Panc1 (cell line): ENCODE data around the gene ABAT. TPM values are rescaled to one million over a fixed set of nuclear protein-coding genes. Genes with fewer than 3 reads are reported as not detected.

ENCODE experiments used
- ATAC-seq: fragments of 200-7000 bp; cut with Tn5 transposase; 2 replicates; pipeline ENCODE4 v1.9.1; 2020; ENCODE audit warnings: mild to moderate bottlenecking, moderate library complexity
- BruUV-seq: library from RNA; stranded (reverse); fragments of 400-500 nt; replicated peaks from 2 replicates; lab custom pipeline; 2021; lab: Mats Ljungman, UMichigan
- CTCF ChIA-PET: fragments of 300-600 bp; sonication (Branson Sonifier 250); formaldehyde crosslinking; loops from one replicate; lab custom pipeline; 2022; ENCODE audit warnings: antibody characterized with exemption; lab: Charles Lee
- POLR2A ChIA-PET: fragments of 300-600 bp; sonication (Branson Sonifier 250); formaldehyde crosslinking; loops from one replicate; lab custom pipeline; 2022; ENCODE audit warnings: antibody characterized with exemption; lab: Charles Lee
- DNase-seq: peaks from one replicate; pipeline ENCODE4 v3.0.0-alpha.2; 2010; ENCODE audit warnings: low read depth, low spot score
- H3K27ac ChIP-seq: 2 replicates; pipeline ENCODE4 v1.5.1; 2011; ENCODE audit warnings: mild to moderate bottlenecking, low read length, inconsistent platforms
- H3K27me3 ChIP-seq: fragments of 200-500 bp; sonication (Bioruptor generic); 2 replicates; pipeline ENCODE4 v1.6.0; 2014; ENCODE audit warnings: low read length, inconsistent platforms; ENCODE audit not compliant: control insufficient read depth, insufficient read depth
- H3K36me3 ChIP-seq: fragments of 200-500 bp; sonication (Bioruptor generic); 2 replicates; pipeline ENCODE4 v1.5.1; 2014; ENCODE audit warnings: inconsistent platforms, mild to moderate bottlenecking, low read length, moderate library complexity; ENCODE audit not compliant: control insufficient read depth, insufficient read depth
- H3K4me1 ChIP-seq: 2 replicates; pipeline ENCODE4 v1.5.1; 2011; ENCODE audit warnings: inconsistent platforms, mild to moderate bottlenecking, low read length, moderate library complexity; ENCODE audit not compliant: control insufficient read depth, insufficient read depth
- H3K4me3 ChIP-seq, 2 experiments: 2 replicates each; pipeline ENCODE4 v1.5.1; 2011 to 2012; ENCODE audit warnings: low read depth in 2 of 2, low read length in 2 of 2, mild to moderate bottlenecking in 2 of 2, inconsistent platforms in 1 of 2, moderate library complexity in 1 of 2
- H3K9me3 ChIP-seq: fragments of 200-500 bp; sonication (Bioruptor generic); 2 replicates; pipeline ENCODE4 v1.5.1; 2014; ENCODE audit warnings: low read depth, mild to moderate bottlenecking, inconsistent platforms, low read length, moderate library complexity; ENCODE audit not compliant: control insufficient read depth, insufficient read depth
- CTCF ChIP-seq: fragments of 450-650 bp; IDR thresholded peaks from 2 replicates; pipeline ENCODE4 v1.5.1; 2017; ENCODE audit warnings: mild to moderate bottlenecking
- POLR2AphosphoS5 ChIP-seq: IDR thresholded peaks from 2 replicates; pipeline ENCODE4 v1.6.1; 2012; ENCODE audit warnings: mild to moderate bottlenecking, low read depth, low read length, moderate library complexity
- SIN3A ChIP-seq: IDR thresholded peaks from 2 replicates; pipeline ENCODE4 v1.6.1; 2012; ENCODE audit warnings: low read depth, mild to moderate bottlenecking, low read length, moderate library complexity, borderline replicate concordance; ENCODE audit not compliant: insufficient read depth
- TCF7L2 ChIP-seq: IDR thresholded peaks from 2 replicates; pipeline ENCODE4 v1.6.1; 2011; ENCODE audit warnings: mild to moderate bottlenecking, low read depth, low read length, inconsistent platforms
- in situ Hi-C: cut with HindIII; loops from 2 replicates; pipeline ENCODE4 v1.10.0; 2016; ENCODE audit warnings: low sequenced_read_pairs, low pct_unique_long_range_greater_than_20kb
- intact Hi-C: fragments of 100-400 bp; cut with micrococcal nuclease; formaldehyde crosslinking; loops from one replicate; pipeline ENCODE4 v1.10.0; 2022; ENCODE audit not compliant: unreplicated experiment
- total RNA-seq: library from RNA; stranded (reverse); gene quantifications from one replicate; pipeline ENCODE4 v1.2.1, GENCODE V29; 2021; ENCODE audit not compliant: unreplicated experiment
- TF ChIP-seq, protein P1 (sequence below), 2 experiments: IDR thresholded peaks; 2 replicates each; pipeline ENCODE4 v1.6.1; 2011 to 2012; ENCODE audit warnings: low read depth in 2 of 2, control low read depth in 1 of 2, low read length in 1 of 2, mild to moderate bottlenecking in 1 of 2, moderate library complexity in 1 of 2; ENCODE audit not compliant: insufficient read depth in 1 of 2

Gene ABAT
- total RNA-seq, 1 experiment from 2014 or later, result 0.77 TPM

GRCh38 chr16:8776129-8776584 lies 101.7 kb downstream of the ABAT start:
- no peak for ATAC-seq
- no TSS peak for BruUV-seq

GRCh38 chr16:8777217-8777616 lies 102.8 kb downstream of the ABAT start:
- H3K27me3 ChIP-seq, result no peaks in the 10 kb centered on the region
- no peaks in the 10 kb centered on the region for H3K4me1 ChIP-seq
- intact Hi-C loops (no loop called here), in situ Hi-C loops (no loop called here)
- no peaks in the 10 kb centered on the region for H3K9me3 ChIP-seq
- CTCF ChIA-PET, result no interaction called here
- no peak for ATAC-seq
- H3K36me3 ChIP-seq, result no peaks in the 10 kb centered on the region
- no peak overlapping the region for H3K27ac ChIP-seq
- TF ChIP-seq, protein P1, sequence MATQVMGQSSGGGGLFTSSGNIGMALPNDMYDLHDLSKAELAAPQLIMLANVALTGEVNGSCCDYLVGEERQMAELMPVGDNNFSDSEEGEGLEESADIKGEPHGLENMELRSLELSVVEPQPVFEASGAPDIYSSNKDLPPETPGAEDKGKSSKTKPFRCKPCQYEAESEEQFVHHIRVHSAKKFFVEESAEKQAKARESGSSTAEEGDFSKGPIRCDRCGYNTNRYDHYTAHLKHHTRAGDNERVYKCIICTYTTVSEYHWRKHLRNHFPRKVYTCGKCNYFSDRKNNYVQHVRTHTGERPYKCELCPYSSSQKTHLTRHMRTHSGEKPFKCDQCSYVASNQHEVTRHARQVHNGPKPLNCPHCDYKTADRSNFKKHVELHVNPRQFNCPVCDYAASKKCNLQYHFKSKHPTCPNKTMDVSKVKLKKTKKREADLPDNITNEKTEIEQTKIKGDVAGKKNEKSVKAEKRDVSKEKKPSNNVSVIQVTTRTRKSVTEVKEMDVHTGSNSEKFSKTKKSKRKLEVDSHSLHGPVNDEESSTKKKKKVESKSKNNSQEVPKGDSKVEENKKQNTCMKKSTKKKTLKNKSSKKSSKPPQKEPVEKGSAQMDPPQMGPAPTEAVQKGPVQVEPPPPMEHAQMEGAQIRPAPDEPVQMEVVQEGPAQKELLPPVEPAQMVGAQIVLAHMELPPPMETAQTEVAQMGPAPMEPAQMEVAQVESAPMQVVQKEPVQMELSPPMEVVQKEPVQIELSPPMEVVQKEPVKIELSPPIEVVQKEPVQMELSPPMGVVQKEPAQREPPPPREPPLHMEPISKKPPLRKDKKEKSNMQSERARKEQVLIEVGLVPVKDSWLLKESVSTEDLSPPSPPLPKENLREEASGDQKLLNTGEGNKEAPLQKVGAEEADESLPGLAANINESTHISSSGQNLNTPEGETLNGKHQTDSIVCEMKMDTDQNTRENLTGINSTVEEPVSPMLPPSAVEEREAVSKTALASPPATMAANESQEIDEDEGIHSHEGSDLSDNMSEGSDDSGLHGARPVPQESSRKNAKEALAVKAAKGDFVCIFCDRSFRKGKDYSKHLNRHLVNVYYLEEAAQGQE (IDR thresholded peaks at IDR 0.05; ENCODE audit: insufficient read depth in 1 of 2, low read depth in 2 of 2, low read length in 1 of 2), result no peak
- no peak for TF ChIP-seq POLR2AphosphoS5
- TF ChIP-seq CTCF, result no peak
- TF ChIP-seq SIN3A, result no peak
- no peak for TF ChIP-seq TCF7L2
- no peak overlapping the region for H3K4me3 ChIP-seq
- no TSS peak for BruUV-seq
- no peak for DNase-seq
- POLR2A ChIA-PET, result no interaction called here

More at GRCh38 chr16:8776129-8776584, 101.7 kb downstream of the ABAT start:
- no peak overlapping the region for H3K27ac ChIP-seq
- no peaks in the 10 kb centered on the region for H3K36me3 ChIP-seq
- DNase-seq, result no peak
- POLR2A ChIA-PET, result no interaction called here
- no peaks in the 10 kb centered on the region for H3K4me1 ChIP-seq
- H3K9me3 ChIP-seq, result no peaks in the 10 kb centered on the region
- intact Hi-C loops, result no loop called here
- TF ChIP-seq, protein P1 (IDR thresholded peaks at IDR 0.05; ENCODE audit: insufficient read depth in 1 of 2, low read depth in 2 of 2, low read length in 1 of 2), result no peak
- TF ChIP-seq SIN3A (no peak), CTCF (no peak), TCF7L2 (no peak), POLR2AphosphoS5 (no peak)
- CTCF ChIA-PET, result no interaction called here
- H3K4me3 ChIP-seq, result no peak overlapping the region
- H3K27me3 ChIP-seq, result no peaks in the 10 kb centered on the region
- in situ Hi-C loops, result no loop called here
